Naive B cell (primary cell): ENCODE measurements around the gene USP48. TPM values are rescaled to one million over a fixed set of nuclear protein-coding genes. Genes with fewer than 3 reads are reported as not detected.

Experiments used
- polyA plus RNA-seq, 6 donors: library from polyadenylated mRNA; unstranded; fragments of 300-500 nt; fragmentation: Illumina TruSeq; gene quantifications; one replicate each; pipeline ENCODE4 v1.2.3, GENCODE V29; 2021; ENCODE audit warnings: low read depth in 6 of 6

Gene USP48
- polyA plus RNA-seq, 6 donors from 2014 or later: 30.3 to 45.9 (median 39.8) TPM

Other genes with a start within 250 kb of the USP48 start
- gene RAP1GAP, start 113.8 kb downstream of the USP48 start, polyA plus RNA-seq: not detected
- gene LDLRAD2, start 29.1 kb upstream of the USP48 start, polyA plus RNA-seq: not detected
- under 1 TPM in 1 of 6 donors, not detected in 5; 0.07 TPM for gene HSPG2, start 154.2 kb upstream of the USP48 start, polyA plus RNA-seq
- gene CELA3B, start 193.9 kb upstream of the USP48 start, polyA plus RNA-seq: not detected
- gene CELA3A, start 218.5 kb upstream of the USP48 start, polyA plus RNA-seq: not detected